HG02678 (cell line): Measurements from ENCODE around the gene OR11H6.
"Not testable (repeated sequence)": the region's sequence is repeated elsewhere in the genome, so short reads cannot be mapped to it uniquely, and the experiment has no call there.

ENCODE experiments used
- ATAC-seq: cut with Tn5 transposase; IDR thresholded peaks from one replicate; pipeline ENCODE4 v1.9.1; 2021; ENCODE audit warnings: mild to moderate bottlenecking, moderate library complexity; ENCODE audit not compliant: unreplicated experiment

The OR11H6 gene

GRCh38 chr14:20223410-20223809 is at the start of gene OR11H6:
OR11H6 (plus strand) TSS chr14:20223710; CDS start chr14:20223710, 0 bp downstream.
- ATAC-seq, result no peak

GRCh38 chr14:20174205-20174604 is 49.3 kb upstream of the OR11H6 start:
- not testable (repeated sequence) for ATAC-seq

GRCh38 chr14:20176330-20176729 is 47.2 kb upstream of the OR11H6 start:
- ATAC-seq, result no peak

GRCh38 chr14:20177433-20177974 is 46.0 kb upstream of the OR11H6 start:
- ATAC-seq, result no peak

- no peak for ATAC-seq
These were observed 44.3 kb upstream of the OR11H6 start for GRCh38 chr14:20179218-20179617.

- no peak for ATAC-seq
These were observed 43.6 kb upstream of the OR11H6 start for GRCh38 chr14:20179880-20180279.

- no peak for ATAC-seq
These were observed 43.0 kb upstream of the OR11H6 start for GRCh38 chr14:20180486-20180885.

GRCh38 chr14:20184181-20184580 is 39.3 kb upstream of the OR11H6 start:
- no peak for ATAC-seq

- ATAC-seq, result no peak
These were observed 32.9 kb upstream of the OR11H6 start, which contains the start of gene OR11G2 for GRCh38 chr14:20190596-20190995. OR11G2 (plus strand) TSS chr14:20190896; CDS start chr14:20197438, 6,542 bp downstream.

- ATAC-seq, result no peak
These were observed 32.1 kb upstream of the OR11H6 start for GRCh38 chr14:20191396-20191795.

GRCh38 chr14:20194101-20194500 is 29.4 kb upstream of the OR11H6 start:
- no peak for ATAC-seq

- not testable (repeated sequence) for ATAC-seq
These were observed 28.3 kb upstream of the OR11H6 start for GRCh38 chr14:20195170-20195569.

- no peak for ATAC-seq
These were observed 27.6 kb upstream of the OR11H6 start for GRCh38 chr14:20195911-20196310.

- no peak for ATAC-seq
These were observed 26.1 kb upstream of the OR11H6 start for GRCh38 chr14:20197459-20197858.

- ATAC-seq, result no peak
These were observed 24.5 kb upstream of the OR11H6 start for GRCh38 chr14:20198991-20199390.

- no peak for ATAC-seq
These were observed 18.8 kb upstream of the OR11H6 start for GRCh38 chr14:20204721-20205120.

- no peak for ATAC-seq
These were observed 13.9 kb upstream of the OR11H6 start for GRCh38 chr14:20209595-20209994.

- not testable (repeated sequence) for ATAC-seq
These were observed 11.1 kb upstream of the OR11H6 start for GRCh38 chr14:20212406-20212805.

- no peak for ATAC-seq
These were observed 8.3 kb upstream of the OR11H6 start for GRCh38 chr14:20215196-20215595.

GRCh38 chr14:20219033-20219432 is 4.5 kb upstream of the OR11H6 start:
- ATAC-seq, result no peak

- ATAC-seq, result no peak
These were observed 5.2 kb downstream of the OR11H6 start, which contains the start of gene OR11H7 for GRCh38 chr14:20228681-20229080. OR11H7 (plus strand) TSS chr14:20228981.

GRCh38 chr14:20235415-20235814 is 11.9 kb downstream of the OR11H6 start:
- not testable (repeated sequence) for ATAC-seq

- ATAC-seq, result no peak
These were observed 24.2 kb downstream of the OR11H6 start for GRCh38 chr14:20247646-20248246.
